Suppressor macrophage treated with lipopolysaccharide for 1 hour (primary cell): ENCODE data around the gene CFAP77.
"Not testable (repeated sequence)": the region's sequence is repeated elsewhere in the genome, so short reads cannot be mapped to it uniquely, and the experiment has no call there.

ENCODE experiments used
- DNase-seq, 3 donors: peaks; one replicate each; pipeline ENCODE4 v3.0.0-alpha.2; 2020 to 2022

The CFAP77 gene

DNA sequence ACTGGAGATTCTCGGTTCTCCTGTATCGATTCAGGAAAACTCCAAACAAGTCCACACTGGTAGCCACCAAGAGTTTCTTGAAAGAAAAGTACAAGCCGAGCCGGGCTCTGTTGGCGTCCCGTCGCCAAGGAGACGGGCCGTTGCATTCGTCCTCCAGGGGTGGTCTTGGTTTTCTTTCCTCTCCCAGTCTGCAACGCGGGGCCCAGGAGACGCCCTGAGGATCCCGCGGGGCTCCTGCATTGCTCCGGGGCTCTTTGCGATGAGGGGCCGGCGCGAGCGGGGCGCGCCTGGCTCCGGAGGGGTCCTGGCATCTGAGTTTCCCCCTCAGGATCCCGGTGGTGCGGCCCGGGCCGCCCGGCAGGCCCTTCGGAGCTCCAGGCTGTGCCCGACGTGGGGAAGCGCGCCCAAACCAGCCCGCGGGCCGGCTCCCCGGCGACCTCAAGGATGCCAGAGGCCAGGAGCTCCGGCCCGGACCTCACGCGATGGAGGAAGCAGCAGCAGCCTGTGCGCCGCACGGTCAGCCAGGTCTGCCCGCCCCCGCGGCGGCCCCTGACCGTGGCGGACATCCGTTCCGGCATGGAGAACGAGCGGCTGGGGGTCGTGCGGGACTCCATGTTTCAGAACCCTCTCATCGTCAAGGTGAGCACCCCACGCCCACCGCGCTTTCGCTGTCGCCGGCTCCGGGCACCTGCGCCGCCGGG lies at the start of gene CFAP77:
CFAP77 (plus strand) TSS at position 384 of the 701 bp plus-strand sequence; CDS start at position 445, 61 bp downstream.
- peak; percentile 49 to 69 (median 50) for DNase-seq

DNA sequence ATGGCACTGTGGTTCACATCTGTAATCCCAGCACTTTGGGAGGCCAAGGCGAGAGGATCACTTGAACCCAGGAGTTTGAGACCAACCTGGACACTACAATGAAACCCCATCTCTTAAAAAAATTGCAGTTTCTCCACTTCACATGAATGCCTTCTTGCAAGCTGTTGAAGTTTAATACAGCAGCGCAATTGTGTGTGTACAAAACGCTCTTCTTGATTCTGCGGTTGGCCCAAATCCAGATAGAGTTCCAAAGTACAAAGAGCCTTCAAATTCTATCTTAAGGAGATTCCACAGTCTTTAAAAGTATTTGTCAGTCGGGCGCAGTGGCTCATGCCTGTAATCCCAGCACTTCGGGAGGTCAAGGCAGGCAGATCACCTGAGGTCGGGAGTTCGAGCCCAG lies 45.9 kb upstream of the CFAP77 start:
- no peak for DNase-seq

- DNase-seq, result peak; percentile 33 to 69 (median 69)
Observed at GRCh38 chr9:132365986-132366385, 44.0 kb upstream of the CFAP77 start.

DNA sequence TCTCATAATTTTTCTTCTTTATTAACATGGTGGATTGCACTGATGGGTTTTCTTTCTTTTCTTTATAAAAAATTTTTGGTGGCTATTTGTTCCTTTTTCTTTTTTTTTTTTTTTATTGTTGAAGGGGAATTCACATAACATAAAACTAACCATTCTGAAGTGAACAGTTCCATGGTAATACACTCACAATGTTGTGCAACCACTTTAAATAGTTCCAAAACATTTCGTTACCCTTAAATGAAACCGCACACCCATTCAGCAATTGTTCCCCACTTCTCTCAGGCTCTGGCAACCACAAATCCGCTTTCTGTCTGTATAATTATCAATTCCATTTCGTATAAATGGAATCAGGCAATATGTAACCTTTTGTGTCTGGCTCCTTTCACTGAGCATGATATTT lies 43.5 kb upstream of the CFAP77 start:
- DNase-seq, result peak; percentile 49 to 79 (median 77)

DNA sequence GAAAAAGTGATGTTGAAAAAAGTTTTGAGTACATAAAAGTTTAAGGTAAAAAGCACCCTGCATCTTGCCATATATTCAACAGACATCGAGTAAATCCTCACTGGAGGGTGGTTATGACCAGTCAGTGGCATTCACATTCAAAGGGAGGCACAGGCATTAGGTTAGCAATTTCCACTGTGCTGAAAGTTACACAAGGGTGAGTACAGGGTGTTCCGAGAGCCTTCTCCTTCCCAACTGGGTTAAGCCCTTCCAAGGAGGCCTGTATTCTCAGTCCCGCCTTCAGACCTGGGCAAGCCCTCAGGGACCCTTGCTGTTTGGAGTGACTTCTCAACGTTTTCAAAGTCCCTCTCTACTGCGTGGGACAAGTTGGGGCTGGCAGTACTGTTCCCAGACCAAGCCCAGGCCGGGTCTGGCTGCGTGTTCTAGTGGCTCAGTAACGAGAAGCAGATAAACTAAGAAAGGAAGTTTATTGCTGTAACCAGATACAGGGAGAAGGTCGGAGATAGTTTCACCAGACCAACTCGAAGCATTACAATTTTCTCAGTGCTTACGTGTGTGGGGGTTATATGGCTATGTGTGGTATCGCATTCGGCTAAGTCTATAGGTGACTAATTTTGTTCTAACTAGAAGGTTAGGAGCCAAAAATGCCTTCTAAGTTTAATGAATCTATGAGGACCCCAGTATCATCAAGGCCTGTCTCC lies 42.2 kb upstream of the CFAP77 start:
- no peak for DNase-seq

DNA sequence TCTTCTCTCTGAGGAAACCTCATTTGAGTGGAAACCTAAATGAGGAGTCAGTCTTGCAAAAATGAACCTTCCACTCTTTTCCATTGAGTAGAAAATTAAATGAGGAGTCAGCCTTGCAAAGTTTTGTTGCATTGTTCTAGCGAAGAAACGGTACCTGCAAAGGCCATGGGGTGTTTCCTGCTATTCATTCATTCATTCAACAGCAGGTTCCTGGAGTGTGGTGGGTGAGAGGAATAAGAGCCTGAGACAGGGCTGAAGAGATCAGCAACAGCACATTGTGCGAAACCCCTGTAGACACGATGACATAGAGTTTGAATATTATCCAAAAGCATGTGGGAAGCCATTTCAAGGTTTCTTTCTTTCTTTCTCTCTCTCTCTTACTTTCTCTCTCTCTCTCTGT lies 40.6 kb upstream of the CFAP77 start:
- no peak for DNase-seq

- no peak for DNase-seq
Observed at GRCh38 chr9:132370592-132370991, 39.4 kb upstream of the CFAP77 start.

DNA sequence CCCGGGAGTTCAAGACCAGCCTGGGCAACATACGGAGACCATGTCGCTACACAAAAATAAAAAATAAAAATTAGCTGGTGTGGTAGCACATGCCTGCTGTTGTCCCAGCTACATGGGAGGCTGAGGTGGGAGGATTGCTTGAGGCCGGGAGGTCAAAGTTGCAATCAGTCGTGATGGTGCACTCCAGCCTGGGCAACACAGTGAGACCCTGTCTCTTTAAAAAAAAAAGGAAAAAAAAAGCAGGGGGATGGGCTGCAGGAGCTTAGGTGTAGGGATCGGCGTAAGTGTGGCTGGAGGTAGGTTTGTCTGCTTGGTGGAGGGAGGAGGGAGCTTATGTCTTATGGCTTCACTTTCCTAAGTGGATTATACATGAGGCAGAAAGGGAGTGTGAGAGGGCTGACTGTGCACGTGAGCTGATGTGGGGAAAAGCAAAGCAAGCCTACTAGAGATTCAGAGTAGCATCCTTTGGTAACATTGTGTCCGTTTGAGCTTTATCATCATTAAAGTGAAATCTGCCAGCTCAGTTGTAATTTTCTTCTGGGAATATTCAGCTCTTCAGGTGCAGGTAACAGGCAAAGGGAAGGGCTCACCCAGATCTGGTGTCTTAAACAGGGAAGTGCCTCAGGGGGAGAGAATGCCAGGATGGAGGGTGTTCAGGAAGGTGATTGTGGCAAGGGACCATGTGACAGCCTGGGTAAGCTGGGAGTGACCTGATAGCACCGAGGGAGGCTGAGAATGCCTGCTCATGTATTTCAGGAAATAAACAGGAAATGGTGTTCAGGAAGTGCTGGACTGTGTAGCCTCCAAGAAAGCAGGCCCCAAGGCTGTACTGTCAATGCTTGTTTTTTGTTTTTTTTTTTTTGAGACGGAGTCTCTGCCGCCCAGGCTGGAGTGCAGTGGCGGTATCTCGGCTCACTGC lies 37.6 kb upstream of the CFAP77 start:
- DNase-seq, result peak; percentile 71 to 85 (median 74)

- DNase-seq, result not testable (repeated sequence)
Observed at GRCh38 chr9:132377769-132378168, 32.2 kb upstream of the CFAP77 start.

- DNase-seq, result not testable (repeated sequence)
Observed at GRCh38 chr9:132378416-132378815, 31.6 kb upstream of the CFAP77 start.

GRCh38 chr9:132381966-132382541 lies 28.0 kb upstream of the CFAP77 start:
- DNase-seq, result peak in 2 of 3 donors; percentile 53 to 63

DNA sequence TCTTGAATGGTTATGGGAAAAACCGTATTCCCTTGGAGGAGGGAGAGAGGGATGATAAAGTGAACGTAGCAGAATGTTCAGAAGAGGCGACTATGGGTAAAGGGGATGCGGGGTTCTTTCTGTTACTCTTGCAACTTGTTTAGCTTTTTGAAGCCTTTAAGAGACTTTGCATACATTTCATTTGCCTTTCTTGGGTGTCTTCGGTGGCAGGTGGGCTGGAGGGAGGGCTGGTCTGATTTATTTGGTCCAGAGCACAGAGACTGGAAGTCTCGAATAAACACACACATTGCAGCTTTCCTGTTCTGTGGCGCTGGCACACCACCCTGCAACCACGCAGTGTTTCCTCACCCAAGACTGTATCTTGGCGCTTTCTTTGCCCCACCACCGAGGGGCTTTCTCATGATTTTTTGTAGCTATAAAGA lies 26.5 kb upstream of the CFAP77 start:
- no peak for DNase-seq

DNA sequence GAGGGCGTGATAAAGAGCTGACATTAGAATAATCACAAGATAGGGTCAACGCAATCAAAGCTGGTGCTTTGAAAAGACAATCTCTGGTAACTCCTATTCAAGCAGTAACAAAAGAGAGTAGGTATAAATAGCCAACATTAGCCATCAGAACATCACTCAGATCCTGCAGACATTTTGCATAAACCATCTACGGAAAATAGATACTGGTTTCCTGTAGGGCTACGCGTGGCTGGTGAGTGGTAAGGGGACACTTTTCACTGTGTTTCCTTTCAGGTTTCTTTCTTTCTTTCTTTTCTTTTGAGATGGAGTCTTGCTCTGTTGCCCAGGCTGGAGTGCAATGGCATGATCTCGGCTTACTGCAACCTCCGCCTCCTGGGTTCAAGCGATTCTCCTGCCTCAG lies 25.6 kb upstream of the CFAP77 start:
- DNase-seq, result no peak

DNA sequence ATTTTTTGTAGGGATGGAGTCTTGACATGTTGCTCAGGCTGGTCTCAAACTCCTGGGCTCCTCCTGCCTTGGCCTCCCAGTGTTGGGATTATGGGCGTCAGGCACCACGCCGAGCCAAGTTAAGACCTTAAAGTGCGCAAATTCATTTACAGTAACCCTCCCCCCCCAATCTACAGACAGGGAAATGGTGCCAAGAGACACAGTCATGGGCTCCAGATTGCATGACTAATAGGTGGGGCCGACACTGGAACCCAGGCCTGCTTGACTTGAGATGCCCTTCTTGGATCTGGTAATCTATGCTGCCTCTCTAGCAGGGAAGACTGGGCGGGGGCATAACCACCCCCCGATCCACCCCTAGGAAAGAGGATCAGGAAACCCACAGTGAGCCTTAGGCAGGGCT lies 22.9 kb upstream of the CFAP77 start:
- DNase-seq, result no peak

DNA sequence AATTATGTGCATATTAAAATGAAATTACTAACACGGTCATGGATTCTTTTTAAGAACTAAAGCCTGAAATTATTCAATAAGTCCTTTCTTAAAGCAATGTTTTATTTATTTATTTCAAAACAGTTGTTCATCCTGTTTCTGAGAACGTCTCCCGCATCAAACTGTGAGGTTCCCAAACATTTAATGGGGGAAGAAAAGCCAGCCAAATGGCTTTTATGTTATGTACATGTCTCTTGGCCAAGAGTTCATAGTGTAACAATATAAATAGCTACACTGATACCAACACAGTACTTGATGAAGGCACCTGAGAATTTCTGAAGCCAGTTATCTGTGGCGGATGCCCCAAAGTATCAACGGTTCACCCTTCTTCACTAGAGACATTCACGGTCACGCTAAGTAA lies 19.0 kb upstream of the CFAP77 start:
- DNase-seq, result no peak

DNA sequence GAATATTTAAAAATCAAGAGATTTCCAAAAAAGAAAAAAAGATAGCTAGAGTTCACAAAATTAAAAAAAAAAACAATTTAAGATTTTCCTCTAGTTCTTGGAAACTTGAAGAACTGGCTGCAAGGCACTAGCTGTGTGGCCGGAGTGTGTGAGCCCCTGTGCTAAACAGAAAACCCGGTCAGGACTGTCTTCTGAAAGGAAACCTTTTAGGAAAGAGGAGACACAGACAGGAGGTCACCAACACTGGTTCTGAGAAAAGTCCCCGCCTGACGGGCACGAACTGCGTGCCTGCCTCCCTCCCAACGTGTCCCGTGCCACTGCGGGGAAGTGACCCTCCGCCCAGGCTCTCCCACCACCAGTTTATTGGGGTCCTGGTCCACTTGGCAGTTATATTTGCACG lies 18.6 kb upstream of the CFAP77 start:
- DNase-seq, result no peak

DNA sequence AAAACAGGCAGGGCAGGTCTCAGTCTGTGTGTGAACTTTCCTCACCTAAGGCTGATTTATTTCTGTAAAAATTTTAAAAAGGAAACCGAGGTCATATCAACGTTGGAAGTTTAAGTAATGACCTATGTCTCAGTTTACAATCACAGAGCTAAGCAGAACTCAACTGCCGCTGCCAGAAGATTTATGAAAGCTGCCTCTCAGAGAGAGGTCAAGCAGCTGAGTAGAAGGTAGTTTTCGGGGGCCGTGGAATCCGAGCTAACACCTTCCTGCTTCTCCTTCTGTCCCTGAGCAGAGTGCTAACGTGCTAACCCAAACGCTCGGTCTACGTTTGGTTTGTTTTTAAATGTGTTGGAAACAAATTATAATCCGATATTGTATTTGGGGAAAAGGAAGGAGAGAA lies 14.5 kb upstream of the CFAP77 start:
- DNase-seq, result no peak

- no peak for DNase-seq
Observed at GRCh38 chr9:132401824-132402223, 8.2 kb upstream of the CFAP77 start.

DNA sequence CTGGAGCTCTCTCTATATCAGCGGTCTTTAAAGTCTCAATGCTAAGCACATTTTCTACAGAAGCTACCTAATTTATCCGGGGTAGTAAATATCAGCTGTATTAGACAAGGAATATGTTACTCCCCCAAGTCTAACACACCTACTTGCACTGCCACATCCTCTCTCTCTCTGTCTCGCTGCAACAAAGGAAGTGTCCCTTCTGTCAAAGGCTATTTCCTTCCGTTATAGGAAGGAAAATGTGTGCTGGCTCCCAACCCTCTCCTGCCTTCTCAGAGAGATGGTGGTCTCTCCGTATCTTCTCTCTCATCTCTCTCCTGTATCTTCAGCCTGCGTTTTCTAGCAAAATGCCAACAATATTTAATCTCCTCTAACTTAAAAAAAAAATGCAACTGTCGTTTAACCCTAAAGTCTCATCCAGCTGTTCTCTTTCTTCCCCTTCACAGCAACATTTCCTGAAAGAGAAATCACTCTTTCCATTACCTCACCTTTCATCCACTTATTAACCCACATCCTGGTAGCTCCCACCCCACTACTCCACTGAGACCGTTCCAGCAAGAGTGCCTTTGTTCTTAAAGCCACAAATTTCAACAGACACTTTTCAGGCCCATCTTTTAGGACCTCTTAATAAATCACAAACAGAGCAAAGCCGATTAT lies 5.7 kb upstream of the CFAP77 start:
- no peak for DNase-seq

GRCh38 chr9:132406554-132407122 lies 3.4 kb upstream of the CFAP77 start, which contains the start of gene TTF1:
TTF1 (minus strand) TSS chr9:132406840; CDS start chr9:132402821, 4,019 bp downstream.
- DNase-seq, result peak; percentile 95 to 96 (median 96)

- DNase-seq, result no peak
Observed at GRCh38 chr9:132407196-132407595, 2.8 kb upstream of the CFAP77 start.

DNA sequence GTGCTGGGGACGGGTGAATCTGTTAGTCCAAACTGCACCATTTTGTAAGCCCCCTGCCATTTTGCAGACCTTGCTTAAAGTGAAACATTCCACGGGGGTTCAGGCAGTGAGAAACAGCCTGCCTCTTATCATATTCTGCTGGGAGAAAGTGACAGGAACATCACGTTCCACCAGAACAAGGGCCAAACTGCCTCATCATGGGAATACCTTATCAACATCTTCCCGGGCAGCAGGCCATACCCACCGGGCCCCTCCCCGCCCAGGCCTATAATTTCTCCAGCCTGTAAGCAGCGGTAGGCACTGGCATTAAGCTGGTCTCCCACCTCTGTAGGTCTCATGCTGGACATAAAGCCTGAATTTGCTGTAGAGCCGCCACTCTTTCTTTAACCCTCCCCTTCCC lies 1.5 kb upstream of the CFAP77 start:
- DNase-seq, result no peak
